ENCODE results near the gene KANSL1. TPM values are rescaled to one million over a fixed set of nuclear protein-coding genes. Genes with fewer than 3 reads are reported as not detected.

The KANSL1 gene
- total and polyA plus RNA-seq, 2 donors (not counting 1 experiment from before 2014, with no cell fraction given) = 36.8 to 233 TPM

GRCh38 chr17:46042246-46042645 lies 151.0 kb downstream of the KANSL1 start:
- no peak for DNase-seq
- Histone ChIP-seq H3K36me3 (replicated peaks in 1 of 2; ENCODE audit: control extremely low read depth in 1 of 2, control insufficient read depth in 1 of 2, extremely low read depth in 1 of 2, insufficient read depth in 2 of 2, low read length in 1 of 2) (peaks cover 11 to 82% of the 10 kb centered on the region in 2 experiments), H3K79me2 (ENCODE audit: control insufficient read depth, insufficient read depth, low read length) (peaks cover 16% of the 10 kb centered on the region), H3K4me3 (ENCODE audit: control extremely low read depth in 1 of 5, extremely low read depth in 1 of 5, insufficient read depth in 1 of 5, low read depth in 2 of 5, low read length in 4 of 5) (no peak overlapping the region), H3K9ac (ENCODE audit: low read length) (no peak overlapping the region), H4K20me1 (ENCODE audit: control insufficient read depth, insufficient read depth, low read length, poor library complexity, severe bottlenecking) (peaks cover 19% of the 10 kb centered on the region), H3K27me3 (replicated peaks in 1 of 4; ENCODE audit: control extremely low read depth in 1 of 4, control insufficient read depth in 3 of 4, insufficient read depth in 4 of 4, low read length in 3 of 4) (no peaks in the 10 kb centered on the region), H3K4me1 (ENCODE audit: control insufficient read depth in 2 of 2, insufficient read depth in 2 of 2, low read length in 2 of 2) (no peaks in the 10 kb centered on the region), H2AFZ (ENCODE audit: insufficient read depth, low read depth, low read length, poor library complexity, severe bottlenecking) (no peak overlapping the region), H3K27ac (ENCODE audit: low read length in 2 of 2) (no peak overlapping the region), H3K9me3 (ENCODE audit: control extremely low read depth in 1 of 3, control insufficient read depth in 2 of 3, insufficient read depth in 1 of 3, low read length in 2 of 3) (no peaks in the 10 kb centered on the region), H3K4me2 (replicated peaks; ENCODE audit: low read depth, low read length, poor library complexity, severe bottlenecking) (no peak overlapping the region)
- no peaks in the 10 kb centered on the region for H3K9me3 Mint-ChIP-seq (ENCODE audit: insufficient read depth)
- TF ChIP-seq CTCF (IDR thresholded peaks at IDR 0.05) (no peak), EZH2 (IDR thresholded peaks at IDR 0.05; ENCODE audit: borderline replicate concordance, insufficient read depth, low read depth, low read length, poor library complexity, severe bottlenecking) (no peak)
- H3K27me3 Mint-ChIP-seq = no peaks in the 10 kb centered on the region
- H3K4me1 Mint-ChIP-seq = peaks cover 3% of the 10 kb centered on the region
- ATAC-seq (ENCODE audit: low read depth) = no peak
- no peak overlapping the region for H3K27ac Mint-ChIP-seq
- no CpG with 5 or more reads among the region's 2 CpGs for WGBS (ENCODE audit: insufficient coverage)
- intact Hi-C loops (cut with micrococcal nuclease) = no loop called here
- no peak overlapping the region for H3K4me3 Mint-ChIP-seq
- ChIA-PET POLR2A (no interaction called here), CTCF (interaction anchor here (0.6 to 5.9 kb wide), 6 partner anchors 8 to 1510 kb away, joined by 3 to 126 read pairs (median 12); partner anchors contain the start of gene KANSL1)

GRCh38 chr17:46039592-46040186 lies 153.5 kb downstream of the KANSL1 start:
- H3K9me3 Mint-ChIP-seq (ENCODE audit: insufficient read depth) = no peaks in the 10 kb centered on the region
- Histone ChIP-seq H3K27ac (ENCODE audit: low read length in 2 of 2) (no peak overlapping the region), H2AFZ (ENCODE audit: insufficient read depth, low read depth, low read length, poor library complexity, severe bottlenecking) (no peak overlapping the region), H3K79me2 (ENCODE audit: control insufficient read depth, insufficient read depth, low read length) (peaks cover 16% of the 10 kb centered on the region), H3K27me3 (replicated peaks in 1 of 4; ENCODE audit: control extremely low read depth in 1 of 4, control insufficient read depth in 3 of 4, insufficient read depth in 4 of 4, low read length in 3 of 4) (no peaks in the 10 kb centered on the region), H3K4me2 (replicated peaks; ENCODE audit: low read depth, low read length, poor library complexity, severe bottlenecking) (no peak overlapping the region), H3K4me1 (ENCODE audit: control insufficient read depth in 2 of 2, insufficient read depth in 2 of 2, low read length in 2 of 2) (no peaks in the 10 kb centered on the region), H3K36me3 (replicated peaks in 1 of 2; ENCODE audit: control extremely low read depth in 1 of 2, control insufficient read depth in 1 of 2, extremely low read depth in 1 of 2, insufficient read depth in 2 of 2, low read length in 1 of 2) (peaks cover 9 to 94% of the 10 kb centered on the region in 2 experiments), H3K4me3 (ENCODE audit: control extremely low read depth in 1 of 5, extremely low read depth in 1 of 5, insufficient read depth in 1 of 5, low read depth in 2 of 5, low read length in 4 of 5) (no peak overlapping the region), H3K9me3 (ENCODE audit: control extremely low read depth in 1 of 3, control insufficient read depth in 2 of 3, insufficient read depth in 1 of 3, low read length in 2 of 3) (no peaks in the 10 kb centered on the region), H3K9ac (ENCODE audit: low read length) (no peak overlapping the region), H4K20me1 (ENCODE audit: control insufficient read depth, insufficient read depth, low read length, poor library complexity, severe bottlenecking) (peaks cover 19% of the 10 kb centered on the region)
- CTCF ChIA-PET = interaction anchor here (0.7 to 2.7 kb wide), 5 partner anchors 11 to 175 kb away, joined by 3 to 8 read pairs (median 4); no protein-coding TSS in a partner anchor
- no peak overlapping the region for H3K27ac Mint-ChIP-seq
- intact Hi-C loops (cut with micrococcal nuclease) = no loop called here
- TF ChIP-seq CTCF (IDR thresholded peaks at IDR 0.05) (no peak), EZH2 (IDR thresholded peaks at IDR 0.05; ENCODE audit: borderline replicate concordance, insufficient read depth, low read depth, low read length, poor library complexity, severe bottlenecking) (no peak)
- H3K4me3 Mint-ChIP-seq = no peak overlapping the region
- H3K27me3 Mint-ChIP-seq = no peaks in the 10 kb centered on the region
- DNase-seq = no peak
- no peak for ATAC-seq (ENCODE audit: low read depth)
- POLR2A ChIA-PET = no interaction called here
- H3K4me1 Mint-ChIP-seq = peaks cover 6% of the 10 kb centered on the region
- WGBS (ENCODE audit: insufficient coverage) = 100% methylated on average over 4 of the region's 5 CpGs
